A549 treated with RU486 at 1 μM for 4 hours (cell line): ENCODE measurements around the gene CUTA. TPM values are rescaled to one million over a fixed set of nuclear protein-coding genes. Genes with fewer than 3 reads are reported as not detected.

Experiments
- total RNA-seq: library from RNA; stranded (reverse); fragments of 200-300 nt; extraction: Qiagen RNA extraction; gene quantifications from 5 replicates; pipeline ENCODE4 v1.2.3, GENCODE V29; 2022; ENCODE audit warnings: low read depth

The CUTA gene
- 161 to 229 TPM (median 209 TPM) in 5 replicates for total RNA-seq

GRCh38 chr6:33417903-33418689, at the start of gene CUTA:
TSS of gene CUTA (minus strand) at chr6:33418107. CDS start at chr6:33418000, 107 bp downstream.

GRCh38 chr6:33454009-33454946, 36.4 kb upstream of the CUTA start, which contains the start of gene ZBTB9:
TSS of gene ZBTB9 (plus strand) at chr6:33454576. CDS start at chr6:33455101, 525 bp downstream.

GRCh38 chr6:33419580-33420490, 1.9 kb upstream of the CUTA start, which contains the start of gene SYNGAP1:
TSS of gene SYNGAP1 (plus strand) at chr6:33420065. CDS start at chr6:33420265, 200 bp downstream.

GRCh38 chr6:33410711-33411631, 6.9 kb downstream of the CUTA start, which contains the start of gene PHF1:
TSS of gene PHF1 (plus strand) at chr6:33411014. CDS start at chr6:33412264, 1,250 bp downstream.

GRCh38 chr6:33391278-33391921, 26.5 kb downstream of the CUTA start, which contains the start of gene KIFC1:
TSS of gene KIFC1 (plus strand) at chr6:33391823. CDS start at chr6:33391986, 163 bp downstream.

Other genes starting within 250 kb of the CUTA start
- gene COL11A2, start 225.6 kb downstream of the CUTA start, total RNA-seq: 0.37 to 1.3 TPM (median 0.90 TPM) in 5 replicates
- 15.5 to 21.7 TPM (median 20.6 TPM) in 5 replicates for gene RXRB, start 217.4 kb downstream of the CUTA start, total RNA-seq
- gene SLC39A7, start 217.2 kb downstream of the CUTA start, total RNA-seq: 111 to 121 TPM (median 118 TPM) in 5 replicates
- 11.0 to 16.7 TPM (median 15.5 TPM) in 5 replicates for gene HSD17B8, start 213.5 kb downstream of the CUTA start, total RNA-seq
- 19.8 to 28.2 TPM (median 25.6 TPM) in 5 replicates for gene RING1, start 209.6 kb downstream of the CUTA start, total RNA-seq
- 15.8 to 18.0 TPM (median 16.9 TPM) in 5 replicates for gene VPS52, start 146.2 kb downstream of the CUTA start, total RNA-seq
- 2,467 to 2,823 TPM (median 2,760 TPM) in 5 replicates for gene RPS18, start 146.0 kb downstream of the CUTA start, total RNA-seq
- gene B3GALT4, start 141.0 kb downstream of the CUTA start, total RNA-seq: 0.30 to 0.75 TPM (median 0.53 TPM) in 5 replicates
- 53.2 to 66.0 TPM (median 58.6 TPM) in 5 replicates for gene WDR46, start 128.9 kb downstream of the CUTA start, total RNA-seq
- 102 to 132 TPM (median 118 TPM) in 5 replicates for gene PFDN6, start 128.5 kb downstream of the CUTA start, total RNA-seq
- 11.0 to 13.8 TPM (median 13.4 TPM) in 5 replicates for gene RGL2, start 119.2 kb downstream of the CUTA start, total RNA-seq
- gene TAPBP, start 104.0 kb downstream of the CUTA start, total RNA-seq: 35.9 to 44.9 TPM (median 39.4 TPM) in 5 replicates
- gene ZBTB22, start 100.4 kb downstream of the CUTA start, total RNA-seq: 2.8 to 4.1 TPM (median 3.2 TPM) in 5 replicates
- 39.9 to 42.5 TPM (median 41.0 TPM) in 5 replicates for gene DAXX, start 95.1 kb downstream of the CUTA start, total RNA-seq
- gene KIFC1, start 26.3 kb downstream of the CUTA start, total RNA-seq: 38.6 to 46.1 TPM (median 44.5 TPM) in 5 replicates
- 12.7 to 17.4 TPM (median 16.2 TPM) in 5 replicates for gene PHF1, start 7.1 kb downstream of the CUTA start, total RNA-seq
- 3.5 to 7.9 TPM (median 4.8 TPM) in 5 replicates for gene SYNGAP1, start 2.0 kb upstream of the CUTA start, total RNA-seq
- gene ZBTB9, start 36.5 kb upstream of the CUTA start, total RNA-seq: 10.3 to 12.6 TPM (median 12.2 TPM) in 5 replicates
- gene BAK1, start 162.2 kb upstream of the CUTA start, total RNA-seq: 31.0 to 41.1 TPM (median 37.1 TPM) in 5 replicates
- 30.2 to 44.3 TPM (median 36.9 TPM) in 5 replicates for gene ITPR3, start 203.2 kb upstream of the CUTA start, total RNA-seq